Erythroblast (primary cell): ENCODE results near the gene USP5.
A peak's percentile ranks its signal among the peaks of the same experiment; 100 is the strongest.

ENCODE experiments used
- GATA1 ChIP-seq: IDR thresholded peaks from 2 replicates; pipeline ENCODE4 v1.6.1; 2011; ENCODE audit warnings: low read depth, mild to moderate bottlenecking, control low read depth, low read length, moderate library complexity
- POLR2A ChIP-seq: IDR thresholded peaks from 2 replicates; pipeline ENCODE4 v1.6.1; 2011; ENCODE audit warnings: mild to moderate bottlenecking, low read length

DNA sequence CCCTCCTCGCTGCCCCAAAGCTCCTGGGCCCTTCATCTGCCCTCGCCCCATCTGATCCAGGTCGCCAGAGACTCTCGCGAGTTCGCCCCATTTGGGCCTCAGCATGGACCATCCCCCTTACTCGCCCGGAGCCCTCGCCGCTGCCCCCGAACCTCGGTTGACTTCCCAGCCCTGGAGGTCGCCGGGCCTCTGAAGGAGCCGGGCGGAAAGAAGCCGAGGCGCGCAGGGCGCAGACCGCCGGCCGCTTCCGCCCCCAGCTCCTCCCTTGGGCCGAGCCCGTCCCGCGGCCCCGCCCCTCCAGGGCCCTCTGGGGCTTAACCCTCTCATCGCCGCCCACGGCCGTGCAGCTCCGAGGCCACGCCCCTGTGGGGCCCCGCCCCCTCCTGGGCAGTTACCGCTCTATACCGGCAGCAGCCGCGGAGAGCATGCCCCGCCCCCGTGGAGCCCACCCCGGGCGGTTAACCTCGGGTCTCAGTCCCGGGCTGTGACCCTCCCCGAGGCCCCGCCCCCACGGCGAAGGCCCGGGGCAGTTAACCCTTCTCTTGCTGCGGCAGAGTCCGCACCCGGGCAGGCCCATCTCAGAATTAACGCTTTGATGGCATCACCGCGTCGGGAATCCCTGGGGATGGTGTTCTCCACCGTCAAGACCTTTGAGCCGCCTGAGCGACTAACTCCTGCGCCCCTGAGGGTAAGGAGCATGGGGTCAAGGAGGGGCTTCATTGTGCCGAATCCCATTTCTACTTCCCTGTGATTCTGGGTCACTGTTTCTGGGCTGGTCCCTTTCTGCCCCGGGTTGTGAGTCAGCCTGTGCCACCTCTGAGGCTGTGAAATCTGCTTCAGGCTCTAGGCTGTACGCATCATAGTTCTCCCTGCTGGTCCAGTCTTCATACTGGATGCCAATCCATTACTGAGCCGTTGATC is 21.4 kb downstream of the USP5 start, which contains the start of gene SPSB2:
- TF ChIP-seq POLR2A (peak; percentile 59), GATA1 (no peak)
